Ishikawa (cell line): ENCODE results near the gene GRIK1.

Experiments used
- CEBPB ChIP-seq: IDR thresholded peaks from 2 replicates; pipeline ENCODE4 v1.6.1; 2012
- CREB1 ChIP-seq: IDR thresholded peaks from 2 replicates; pipeline ENCODE4 v1.6.1; 2012; ENCODE audit warnings: low read depth
- EGR1 ChIP-seq: IDR thresholded peaks from 2 replicates; pipeline ENCODE4 v1.6.1; 2012
- EP300 ChIP-seq: IDR thresholded peaks from 2 replicates; pipeline ENCODE4 v1.6.1; 2012; ENCODE audit warnings: borderline replicate concordance
- FOXM1 ChIP-seq: IDR thresholded peaks from 2 replicates; pipeline ENCODE4 v1.6.1; 2012; ENCODE audit warnings: low read depth, borderline replicate concordance
- NFIC ChIP-seq: IDR thresholded peaks from 2 replicates; pipeline ENCODE4 v1.6.1; 2012
- RAD21 ChIP-seq: IDR thresholded peaks from 2 replicates; pipeline ENCODE4 v1.6.1; 2012; ENCODE audit warnings: low read depth
- TAF1 ChIP-seq: IDR thresholded peaks from 2 replicates; pipeline ENCODE4 v1.6.1; 2012; ENCODE audit warnings: low read depth, mild to moderate bottlenecking
- TCF12 ChIP-seq: IDR thresholded peaks from 2 replicates; pipeline ENCODE4 v1.6.1; 2012; ENCODE audit warnings: low read depth
- TEAD4 ChIP-seq: IDR thresholded peaks from 2 replicates; pipeline ENCODE4 v1.6.1; 2012
- YY1 ChIP-seq: IDR thresholded peaks from 2 replicates; pipeline ENCODE4 v1.6.1; 2012; ENCODE audit warnings: low read depth
- ZBTB7A ChIP-seq: IDR thresholded peaks from 2 replicates; pipeline ENCODE4 v1.6.1; 2012; ENCODE audit warnings: low read depth
- TF ChIP-seq, protein P1 (sequence below): IDR thresholded peaks from 2 replicates; pipeline ENCODE4 v1.6.1; 2012; ENCODE audit warnings: low read depth, mild to moderate bottlenecking
- TF ChIP-seq, protein P2 (sequence below): IDR thresholded peaks from 2 replicates; pipeline ENCODE4 v1.6.1; 2012
- TF ChIP-seq, protein P3 (sequence below): IDR thresholded peaks from 2 replicates; pipeline ENCODE4 v1.6.1; 2012

GRIK1 gene

DNA sequence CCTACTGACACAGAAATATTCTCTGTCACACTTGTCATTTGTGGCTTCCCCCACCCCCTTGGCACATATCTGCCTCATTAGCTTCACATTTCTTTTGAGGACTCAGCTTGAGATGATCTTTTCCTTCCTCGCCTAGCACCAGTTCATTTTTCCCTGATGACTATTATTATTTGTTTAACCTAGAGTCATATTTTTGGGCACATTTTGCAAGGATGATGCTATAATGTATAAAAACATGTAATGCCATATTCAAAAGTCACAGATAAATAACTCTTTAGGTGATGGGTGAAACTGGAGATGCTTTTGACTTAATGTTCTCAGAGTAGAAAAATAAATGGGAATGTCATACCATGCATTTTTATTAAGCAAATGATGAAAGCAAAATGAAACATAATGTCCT is 438.3 kb downstream of the GRIK1 start:
- TF ChIP-seq TCF12 (no peak), RAD21 (no peak), CREB1 (no peak), ZBTB7A (no peak), FOXM1 (no peak), CEBPB (no peak), EGR1 (no peak), NFIC (no peak), TEAD4 (no peak)
- TF ChIP-seq, protein P1, sequence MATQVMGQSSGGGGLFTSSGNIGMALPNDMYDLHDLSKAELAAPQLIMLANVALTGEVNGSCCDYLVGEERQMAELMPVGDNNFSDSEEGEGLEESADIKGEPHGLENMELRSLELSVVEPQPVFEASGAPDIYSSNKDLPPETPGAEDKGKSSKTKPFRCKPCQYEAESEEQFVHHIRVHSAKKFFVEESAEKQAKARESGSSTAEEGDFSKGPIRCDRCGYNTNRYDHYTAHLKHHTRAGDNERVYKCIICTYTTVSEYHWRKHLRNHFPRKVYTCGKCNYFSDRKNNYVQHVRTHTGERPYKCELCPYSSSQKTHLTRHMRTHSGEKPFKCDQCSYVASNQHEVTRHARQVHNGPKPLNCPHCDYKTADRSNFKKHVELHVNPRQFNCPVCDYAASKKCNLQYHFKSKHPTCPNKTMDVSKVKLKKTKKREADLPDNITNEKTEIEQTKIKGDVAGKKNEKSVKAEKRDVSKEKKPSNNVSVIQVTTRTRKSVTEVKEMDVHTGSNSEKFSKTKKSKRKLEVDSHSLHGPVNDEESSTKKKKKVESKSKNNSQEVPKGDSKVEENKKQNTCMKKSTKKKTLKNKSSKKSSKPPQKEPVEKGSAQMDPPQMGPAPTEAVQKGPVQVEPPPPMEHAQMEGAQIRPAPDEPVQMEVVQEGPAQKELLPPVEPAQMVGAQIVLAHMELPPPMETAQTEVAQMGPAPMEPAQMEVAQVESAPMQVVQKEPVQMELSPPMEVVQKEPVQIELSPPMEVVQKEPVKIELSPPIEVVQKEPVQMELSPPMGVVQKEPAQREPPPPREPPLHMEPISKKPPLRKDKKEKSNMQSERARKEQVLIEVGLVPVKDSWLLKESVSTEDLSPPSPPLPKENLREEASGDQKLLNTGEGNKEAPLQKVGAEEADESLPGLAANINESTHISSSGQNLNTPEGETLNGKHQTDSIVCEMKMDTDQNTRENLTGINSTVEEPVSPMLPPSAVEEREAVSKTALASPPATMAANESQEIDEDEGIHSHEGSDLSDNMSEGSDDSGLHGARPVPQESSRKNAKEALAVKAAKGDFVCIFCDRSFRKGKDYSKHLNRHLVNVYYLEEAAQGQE: no peak
- TF ChIP-seq, protein P2, sequence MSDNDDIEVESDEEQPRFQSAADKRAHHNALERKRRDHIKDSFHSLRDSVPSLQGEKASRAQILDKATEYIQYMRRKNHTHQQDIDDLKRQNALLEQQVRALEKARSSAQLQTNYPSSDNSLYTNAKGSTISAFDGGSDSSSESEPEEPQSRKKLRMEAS: no peak
- TF ChIP-seq, protein P3, sequence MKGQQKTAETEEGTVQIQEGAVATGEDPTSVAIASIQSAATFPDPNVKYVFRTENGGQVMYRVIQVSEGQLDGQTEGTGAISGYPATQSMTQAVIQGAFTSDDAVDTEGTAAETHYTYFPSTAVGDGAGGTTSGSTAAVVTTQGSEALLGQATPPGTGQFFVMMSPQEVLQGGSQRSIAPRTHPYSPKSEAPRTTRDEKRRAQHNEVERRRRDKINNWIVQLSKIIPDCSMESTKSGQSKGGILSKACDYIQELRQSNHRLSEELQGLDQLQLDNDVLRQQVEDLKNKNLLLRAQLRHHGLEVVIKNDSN: no peak

DNA sequence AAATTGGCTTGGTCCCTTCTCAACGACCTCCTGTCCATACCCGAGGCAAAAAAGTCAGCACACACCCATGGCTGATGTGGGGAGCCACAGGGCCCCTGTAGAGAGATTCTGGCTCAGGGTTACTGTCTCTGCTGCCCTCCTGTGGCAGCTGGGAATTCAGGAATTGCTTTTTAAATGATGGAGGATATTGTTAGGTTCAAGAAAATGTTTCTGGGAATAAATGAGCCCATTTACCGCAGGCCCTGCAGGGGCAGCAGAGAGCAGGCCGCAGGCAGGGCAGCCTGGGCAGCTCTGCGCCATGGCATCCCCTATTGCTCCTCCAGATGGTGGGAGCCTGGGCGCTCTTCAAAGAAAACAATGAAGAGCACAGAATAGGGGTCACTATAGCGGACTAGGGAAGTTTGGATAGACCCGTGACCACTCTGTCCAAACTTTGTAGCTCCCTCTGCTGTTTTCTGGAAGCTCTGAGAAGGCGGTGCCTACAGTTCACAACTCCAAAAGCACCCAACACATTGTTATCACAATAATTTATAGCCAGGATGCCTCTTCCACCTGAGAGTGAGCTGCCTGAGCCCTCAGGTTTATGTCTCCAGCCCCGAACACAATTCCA is 440.0 kb downstream of the GRIK1 start:
- peak; percentile 50 for TF ChIP-seq RAD21
- no peak for TF ChIP-seq NFIC
- TF ChIP-seq EGR1: no peak

DNA sequence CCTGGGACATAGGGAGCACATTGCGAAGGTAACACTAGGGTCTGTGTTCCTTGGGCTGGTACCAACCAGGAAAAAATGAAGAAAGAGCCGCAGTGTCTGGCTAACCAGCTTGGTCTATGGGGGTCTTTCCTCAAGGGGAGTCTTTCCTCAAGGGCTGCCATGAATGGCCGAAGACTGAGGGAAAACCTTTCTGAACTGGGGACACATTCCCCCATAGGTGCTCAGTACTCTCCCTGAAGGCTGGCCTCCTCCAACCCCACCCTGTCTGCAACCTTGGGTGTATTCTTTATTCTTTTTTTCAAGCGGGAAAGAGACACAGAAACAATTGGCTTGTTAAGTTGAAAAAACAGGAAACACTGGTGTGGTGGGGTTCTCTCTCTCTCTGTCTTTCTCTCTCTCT is 440.6 kb downstream of the GRIK1 start:
- TF ChIP-seq CEBPB (no peak), CREB1 (no peak), ZBTB7A (no peak), NFIC (no peak), TCF12 (no peak), RAD21 (no peak), FOXM1 (no peak), TAF1 (no peak), YY1 (no peak), EGR1 (no peak), TEAD4 (no peak), EP300 (no peak)
- TF ChIP-seq, protein P1: no peak
- TF ChIP-seq, protein P2: no peak
- TF ChIP-seq, protein P3: no peak

DNA sequence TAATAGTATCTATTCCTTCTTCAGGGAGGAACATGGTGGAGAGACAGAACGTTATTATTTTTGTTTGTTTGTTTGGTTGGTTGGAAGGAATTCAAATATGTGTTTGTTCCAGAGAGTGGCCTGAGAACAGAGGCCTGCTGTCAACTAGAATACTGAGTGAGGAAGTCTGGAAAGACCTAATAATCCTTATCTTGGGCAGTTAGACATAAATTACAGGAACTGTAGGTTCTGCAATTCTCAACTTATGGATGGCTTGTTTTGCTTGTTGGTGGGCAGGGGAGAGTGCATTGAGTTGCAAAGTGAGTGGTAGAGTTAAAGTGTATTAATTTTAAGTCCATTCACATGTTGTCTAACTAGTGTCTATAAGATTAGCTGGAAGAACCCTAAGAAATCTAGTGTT is 443.5 kb downstream of the GRIK1 start:
- TF ChIP-seq TAF1 (no peak), TCF12 (no peak), CREB1 (no peak), EGR1 (no peak), TEAD4 (no peak), EP300 (no peak), ZBTB7A (no peak), RAD21 (no peak), CEBPB (no peak), YY1 (no peak), NFIC (no peak), FOXM1 (no peak)
- TF ChIP-seq, protein P3: no peak
- TF ChIP-seq, protein P1: no peak
- TF ChIP-seq, protein P2: no peak
